ENCODE data around the gene IKZF3.

The IKZF3 gene

GRCh38 chr17:39810939-39811728 lies 53.0 kb downstream of the IKZF3 start:
- Histone ChIP-seq H3K27me3 (ENCODE audit: low read length) (no peaks in the 10 kb centered on the region), H2AFZ (ENCODE audit: low read depth, low read length, severe bottlenecking) (no peak overlapping the region), H3F3A (ENCODE audit: insufficient read depth) (peaks cover 17% of the 10 kb centered on the region), H3K27ac (ENCODE audit: low read depth, low read length) (no peak overlapping the region), H3K9me3 (ENCODE audit: insufficient read depth, low read length) (no peaks in the 10 kb centered on the region), H3K36me3 (ENCODE audit: low read length) (peaks cover 39% of the 10 kb centered on the region; the same call in 1 of the 2 replicates), H3K9me2 (replicated peaks; ENCODE audit: insufficient read depth, low read length) (no peaks in the 10 kb centered on the region), H3K79me2 (ENCODE audit: insufficient read depth, low read length) (peaks cover 60% of the 10 kb centered on the region; the same call in 1 of the 2 replicates), H3K4me2 (ENCODE audit: low read depth, low read length, poor library complexity, severe bottlenecking) (no peak overlapping the region), H3K4me3 (ENCODE audit: insufficient read depth, low read length, poor library complexity, severe bottlenecking) (no peak overlapping the region), H3K9ac (ENCODE audit: low read length) (no peak overlapping the region), H4K20me1 (ENCODE audit: low read depth, low read length) (no peaks in the 10 kb centered on the region)
- TF ChIP-seq EZH2phosphoT487 (conservative IDR thresholded peaks at IDR 0.05; ENCODE audit: low read length) (no peak), CTCF (IDR thresholded peaks at IDR 0.05; ENCODE audit: insufficient read depth, low read length, poor library complexity, severe bottlenecking) (no peak)

DNA sequence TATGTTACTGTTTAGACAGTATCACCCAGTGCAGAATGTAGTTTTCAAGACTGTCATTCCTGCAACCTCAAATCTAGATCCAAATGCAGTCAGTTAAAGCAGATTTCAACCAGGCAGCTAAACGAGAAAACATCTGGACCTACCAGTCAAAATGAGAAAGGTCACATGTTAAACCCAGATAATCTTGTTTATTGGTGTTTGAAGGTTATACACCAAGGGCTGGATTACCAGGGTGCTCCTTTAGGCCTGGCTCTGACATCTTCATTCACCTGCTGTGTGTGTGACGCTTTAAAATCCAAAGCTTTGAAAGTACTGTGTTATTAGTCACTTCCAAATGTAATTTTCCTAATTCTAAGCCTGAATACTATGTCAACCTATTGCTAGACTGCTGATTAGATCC lies 54.9 kb downstream of the IKZF3 start:
- Histone ChIP-seq H3K27me3 (ENCODE audit: low read length) (no peaks in the 10 kb centered on the region), H3F3A (ENCODE audit: insufficient read depth) (peaks cover 10% of the 10 kb centered on the region), H3K9me3 (ENCODE audit: insufficient read depth, low read length) (no peaks in the 10 kb centered on the region), H3K79me2 (ENCODE audit: insufficient read depth, low read length) (peaks cover 54% of the 10 kb centered on the region), H3K9ac (ENCODE audit: low read length) (no peak overlapping the region), H3K27ac (ENCODE audit: low read depth, low read length) (no peak overlapping the region), H2AFZ (ENCODE audit: low read depth, low read length, severe bottlenecking) (no peak overlapping the region), H3K9me2 (replicated peaks; ENCODE audit: insufficient read depth, low read length) (no peaks in the 10 kb centered on the region), H3K36me3 (ENCODE audit: low read length) (peaks cover 30% of the 10 kb centered on the region; the same call in 1 of the 2 replicates), H3K4me3 (ENCODE audit: insufficient read depth, low read length, poor library complexity, severe bottlenecking) (no peak overlapping the region), H3K4me2 (ENCODE audit: low read depth, low read length, poor library complexity, severe bottlenecking) (no peak overlapping the region), H4K20me1 (ENCODE audit: low read depth, low read length) (no peaks in the 10 kb centered on the region)
- no peak for TF ChIP-seq CTCF (IDR thresholded peaks at IDR 0.05; ENCODE audit: insufficient read depth, low read length, poor library complexity, severe bottlenecking)

GRCh38 chr17:39808409-39808997 lies 55.6 kb downstream of the IKZF3 start:
- Histone ChIP-seq H3K36me3 (ENCODE audit: low read length) (peaks cover 30% of the 10 kb centered on the region; the same call in 1 of the 2 replicates), H3K79me2 (ENCODE audit: insufficient read depth, low read length) (peaks cover 60% of the 10 kb centered on the region), H2AFZ (ENCODE audit: low read depth, low read length, severe bottlenecking) (no peak overlapping the region), H3K9me2 (replicated peaks; ENCODE audit: insufficient read depth, low read length) (no peaks in the 10 kb centered on the region), H4K20me1 (ENCODE audit: low read depth, low read length) (no peaks in the 10 kb centered on the region), H3K4me3 (ENCODE audit: insufficient read depth, low read length, poor library complexity, severe bottlenecking) (no peak overlapping the region), H3K9me3 (ENCODE audit: insufficient read depth, low read length) (no peaks in the 10 kb centered on the region), H3K9ac (ENCODE audit: low read length) (no peak overlapping the region), H3K4me2 (ENCODE audit: low read depth, low read length, poor library complexity, severe bottlenecking) (no peak overlapping the region), H3K27me3 (ENCODE audit: low read length) (no peaks in the 10 kb centered on the region), H3F3A (ENCODE audit: insufficient read depth) (peaks cover 10% of the 10 kb centered on the region), H3K27ac (ENCODE audit: low read depth, low read length) (no peak overlapping the region)
- TF ChIP-seq CTCF (IDR thresholded peaks at IDR 0.05; ENCODE audit: insufficient read depth, low read length, poor library complexity, severe bottlenecking) (no peak), EZH2phosphoT487 (conservative IDR thresholded peaks at IDR 0.05; ENCODE audit: low read length) (no peak)

All from SU-DHL-6 (cell line).